Hematopoietic multipotent progenitor cell treated with erythropoietin and hydrocortisone succinate and interleukin-3 and kit ligand, for 6 days (in vitro differentiated cells): Measurements from ENCODE around the gene SHISA4.
"Not testable (repeated sequence)": the region's sequence is repeated elsewhere in the genome, so short reads cannot be mapped to it uniquely, and the experiment has no call there.

Experiments
- DNase-seq: peaks from one replicate; pipeline ENCODE4 v3.0.0-alpha.2; 2015

Gene SHISA4

GRCh38 chr1:201899683-201900429 lies 11.2 kb downstream of the SHISA4 start:
- no peak for DNase-seq

- DNase-seq: no peak
Measured at GRCh38 chr1:201900476-201900875, 11.8 kb downstream of the SHISA4 start.

GRCh38 chr1:201901036-201901435 lies 12.3 kb downstream of the SHISA4 start:
- DNase-seq: not testable (repeated sequence)

GRCh38 chr1:201902198-201902597 lies 13.5 kb downstream of the SHISA4 start:
- DNase-seq: no peak

GRCh38 chr1:201903135-201903534 lies 14.4 kb downstream of the SHISA4 start:
- DNase-seq: no peak

- DNase-seq: no peak
Measured at GRCh38 chr1:201904579-201904978, 15.9 kb downstream of the SHISA4 start.

DNA sequence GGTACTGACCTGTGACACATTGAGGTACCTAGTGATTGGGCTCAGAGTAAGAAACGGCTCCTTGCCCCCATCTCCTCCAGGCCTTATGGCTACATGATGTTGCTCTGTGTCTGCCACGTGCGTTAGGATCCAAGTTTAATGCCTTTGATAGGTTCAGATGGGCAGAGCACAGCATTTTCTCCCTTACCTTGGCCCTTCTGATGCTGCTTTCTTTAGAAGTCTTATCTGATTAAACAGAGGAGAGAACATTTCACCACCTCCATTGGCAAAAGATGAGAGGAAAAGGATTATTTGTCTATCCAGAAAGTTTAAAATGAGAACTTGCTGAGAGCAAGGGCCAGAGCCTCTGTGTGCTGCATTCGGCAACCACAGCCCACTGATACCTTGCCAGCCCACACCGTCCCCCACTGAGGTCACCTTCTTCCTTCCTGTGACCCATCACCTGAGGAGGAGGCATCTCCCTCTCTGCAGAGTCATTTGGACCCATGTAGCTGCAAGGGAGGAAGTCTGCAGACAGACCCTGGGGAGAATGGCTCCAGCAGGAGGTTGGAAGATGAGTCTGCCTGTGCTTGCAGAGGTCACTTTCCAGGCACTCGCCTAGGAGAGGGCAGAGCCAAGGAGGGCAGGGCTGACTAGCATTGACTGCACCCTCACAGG lies 16.7 kb downstream of the SHISA4 start:
- DNase-seq: no peak

GRCh38 chr1:201906336-201906735 lies 17.6 kb downstream of the SHISA4 start:
- DNase-seq: no peak

GRCh38 chr1:201907621-201908020 lies 18.9 kb downstream of the SHISA4 start:
- DNase-seq: no peak

DNA sequence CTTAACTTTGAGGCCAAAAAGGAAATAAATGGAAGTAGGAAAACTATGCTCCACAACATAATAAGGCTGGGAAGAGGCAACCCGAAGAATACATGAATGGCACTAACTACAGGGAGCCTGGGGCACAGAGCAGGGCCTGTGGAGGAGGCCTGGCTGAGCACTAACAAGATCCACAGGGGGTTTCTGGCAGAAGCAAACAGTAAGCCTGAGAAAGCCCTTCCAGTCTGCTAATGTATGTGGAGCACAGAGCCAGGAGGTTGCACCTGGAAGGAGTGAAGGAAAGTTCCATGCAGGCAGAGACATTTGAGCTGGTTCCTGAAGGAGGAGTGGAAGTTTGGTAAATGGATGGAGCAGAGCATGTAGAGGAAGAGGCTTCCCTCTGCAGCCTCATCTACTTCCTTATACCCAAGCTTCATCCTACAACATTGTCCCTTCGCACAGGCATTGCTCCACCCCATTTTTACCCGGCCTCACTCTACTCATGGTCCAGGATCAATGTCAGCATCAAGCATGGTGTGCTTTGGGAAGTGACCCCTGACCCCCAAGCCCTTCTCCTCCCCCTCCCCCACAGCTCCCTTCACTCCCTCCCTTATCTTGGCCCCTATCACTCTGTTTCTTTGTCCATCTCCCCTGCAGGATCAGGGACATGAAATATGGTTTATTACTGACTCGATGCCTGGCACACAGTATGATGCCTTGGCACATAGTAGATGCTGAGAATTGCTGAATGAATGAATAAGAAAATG lies 23.3 kb downstream of the SHISA4 start:
- no peak for DNase-seq

DNA sequence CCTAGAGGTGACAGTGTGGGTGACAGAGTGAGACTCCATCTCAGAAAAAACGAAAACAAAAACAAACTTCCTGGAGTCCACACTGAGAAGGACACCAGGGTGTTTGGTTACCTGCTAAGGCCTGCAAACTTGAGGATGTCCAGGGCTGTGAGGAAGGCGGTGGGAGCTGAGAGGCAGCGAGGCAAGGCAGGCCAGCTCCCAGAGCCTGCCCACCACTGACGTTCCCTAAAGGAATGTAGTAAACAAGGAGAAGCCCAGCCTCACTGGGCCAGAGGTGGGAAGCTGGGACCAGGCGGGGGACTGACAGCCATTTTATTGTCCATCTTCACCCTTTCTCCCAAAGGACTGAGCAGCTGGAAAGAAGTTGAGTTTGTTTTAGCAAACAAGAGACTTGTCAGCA lies 24.1 kb downstream of the SHISA4 start:
- DNase-seq: no peak

DNA sequence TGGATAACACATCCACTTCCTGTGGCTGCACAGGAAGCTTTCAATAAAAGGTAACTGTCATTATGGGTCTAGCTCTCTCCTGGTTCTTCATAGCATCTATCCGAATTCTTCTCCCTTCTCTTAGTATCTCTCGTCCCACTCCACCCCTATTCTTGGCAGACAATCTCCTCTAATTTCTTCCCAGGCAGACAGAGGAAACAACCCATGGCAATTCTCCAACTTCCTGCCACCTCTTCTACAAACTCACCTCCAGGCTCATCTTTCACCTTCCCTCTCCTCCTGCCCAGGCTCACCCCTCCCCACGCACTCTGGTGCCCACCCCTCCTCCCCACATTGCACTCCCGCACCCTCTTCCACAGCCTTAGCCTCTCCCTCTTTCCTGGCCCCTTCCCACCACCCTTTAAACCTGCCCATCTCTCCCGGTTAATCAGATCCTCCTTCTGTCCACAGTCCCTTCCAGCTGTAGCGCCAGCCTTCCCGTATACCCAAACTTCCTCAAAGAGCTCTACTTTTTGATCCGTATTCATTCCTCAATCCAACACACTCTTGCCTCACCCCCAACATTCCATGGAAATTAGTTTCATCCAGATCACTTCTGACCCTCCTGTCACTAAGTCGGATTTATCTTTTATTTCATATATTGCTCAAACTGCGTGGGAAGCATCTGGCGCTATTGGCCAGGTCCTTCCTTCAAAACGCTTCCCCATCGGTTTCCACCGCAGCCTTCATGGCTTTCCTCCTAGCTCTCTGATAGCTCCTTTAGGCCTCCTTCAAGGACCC lies 25.9 kb downstream of the SHISA4 start:
- DNase-seq: no peak

DNA sequence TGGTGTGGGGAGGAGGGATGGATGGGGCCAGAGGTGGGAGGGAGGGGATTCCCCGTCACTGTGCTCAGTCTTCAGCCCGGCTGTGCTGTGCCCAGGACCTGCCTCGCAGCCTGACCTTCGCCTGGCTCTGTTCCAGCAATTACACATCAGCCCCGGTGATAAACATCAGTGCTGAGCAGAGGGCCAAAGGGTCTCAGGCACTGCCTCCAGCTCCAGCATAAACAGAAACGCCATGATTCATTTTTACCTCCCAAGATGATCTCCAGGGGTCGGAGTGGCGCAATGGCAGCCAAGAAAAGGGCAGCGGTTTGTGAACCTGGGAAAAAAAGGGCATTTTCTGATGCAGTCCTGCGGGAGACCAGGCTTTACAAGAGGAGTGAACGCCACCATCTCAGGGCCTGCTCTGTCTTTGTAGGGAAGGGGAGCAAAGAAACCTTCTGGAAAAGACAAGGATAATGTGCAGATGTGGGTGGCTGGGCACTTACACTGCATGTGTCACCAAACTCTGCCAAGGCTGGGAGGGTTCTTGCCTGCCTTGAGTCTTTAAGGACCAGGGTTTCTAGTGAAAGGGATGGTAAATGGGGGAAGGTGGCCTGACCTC lies 28.1 kb downstream of the SHISA4 start:
- DNase-seq: peak; percentile 44

GRCh38 chr1:201917362-201918033 lies 28.8 kb downstream of the SHISA4 start:
- DNase-seq: no peak

- DNase-seq: no peak
Measured at GRCh38 chr1:201918343-201918742, 29.6 kb downstream of the SHISA4 start.

- DNase-seq: peak; percentile 18
Measured at GRCh38 chr1:201921952-201922558, 33.4 kb downstream of the SHISA4 start.

- DNase-seq: no peak
Measured at GRCh38 chr1:201925301-201925567, 36.5 kb downstream of the SHISA4 start.

- DNase-seq: no peak
Measured at GRCh38 chr1:201925981-201926645, 37.4 kb downstream of the SHISA4 start.

GRCh38 chr1:201928266-201928665 lies 39.6 kb downstream of the SHISA4 start:
- DNase-seq: no peak

- DNase-seq: no peak
Measured at GRCh38 chr1:201930137-201930536, 41.4 kb downstream of the SHISA4 start.

DNA sequence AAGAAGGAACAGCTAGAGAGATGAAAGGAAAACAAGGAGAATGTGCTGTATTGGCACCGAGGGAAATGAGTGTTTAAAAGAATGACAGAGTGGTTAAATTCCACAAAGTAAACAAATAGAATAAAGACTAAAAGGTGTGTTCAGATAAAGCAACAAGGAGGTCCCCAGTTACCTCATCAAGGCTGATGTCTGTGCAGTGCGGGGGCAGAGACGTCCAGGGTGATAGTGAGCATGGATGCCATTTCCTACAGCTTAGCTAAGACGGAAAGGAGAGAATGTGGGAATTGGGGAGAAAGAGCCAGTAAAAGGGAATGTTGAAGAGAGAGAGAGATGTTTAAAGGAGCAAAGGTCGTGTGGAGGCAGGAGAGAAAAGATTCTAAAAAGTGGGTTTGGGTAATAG lies 42.1 kb downstream of the SHISA4 start:
- DNase-seq: no peak
